Measurements from ENCODE around the gene UNC45A. TPM values are rescaled to one million over a fixed set of nuclear protein-coding genes. Genes with fewer than 3 reads are reported as not detected.

UNC45A gene
- total and polyA plus RNA-seq, 2 of the 13 experiments (the other 11 are each of a cell fraction or from before 2014, with no cell fraction given), result 33.8 to 39.7 TPM

GRCh38 chr15:90913398-90913944 is 21.6 kb upstream of the UNC45A start (continued):
- no peak for TF ChIP-seq ZNF207 (IDR thresholded peaks at IDR 0.05; ENCODE audit: borderline replicate concordance)
- TF ChIP-seq ZBTB2 (CRISPR knock-in tag; IDR thresholded peaks at IDR 0.05; ENCODE audit: low read depth), result no peak
- TF ChIP-seq KAT8 (CRISPR knock-in tag; IDR thresholded peaks at IDR 0.05), result no peak
- TF ChIP-seq GTF3A (CRISPR knock-in tag; conservative IDR thresholded peaks at IDR 0.05), result no peak
- no peak for TF ChIP-seq ZNF510 (CRISPR knock-in tag; IDR thresholded peaks at IDR 0.05; ENCODE audit: low read depth)

- Histone ChIP-seq H3K36me3 (replicated peaks in 1 of 2; ENCODE audit: control insufficient read depth in 1 of 2, insufficient read depth in 2 of 2, low read length in 2 of 2) (peaks cover 34 to 80% of the 10 kb centered on the region in 2 experiments; a peak in 4 of 5 replicates), H3K27ac (ENCODE audit: extremely low read length, insufficient read depth, low read length) (no peak overlapping the region)
- no TSS peak for BruUV-seq (replicated peaks)
Measured at GRCh38 chr15:90914305-90915080, 20.6 kb upstream of the UNC45A start.

More at GRCh38 chr15:90914305-90915080, 20.6 kb upstream of the UNC45A start:
- Histone ChIP-seq H3K4me2 (ENCODE audit: low read depth, low read length) (no peak overlapping the region), H3K4me3 (replicated peaks in 1 of 3; ENCODE audit: insufficient read depth in 1 of 3, low read depth in 2 of 3, low read length in 3 of 3) (no peak overlapping the region), H3K4me1 (ENCODE audit: insufficient read depth, low read length) (no peaks in the 10 kb centered on the region), H3K9me3 (ENCODE audit: low read length) (no peaks in the 10 kb centered on the region), H3K27me3 (ENCODE audit: control insufficient read depth in 1 of 2, insufficient read depth in 2 of 2, low read length in 2 of 2) (no peaks in the 10 kb centered on the region), H2AFZ (ENCODE audit: low read length) (no peak overlapping the region), H4K20me1 (ENCODE audit: insufficient read depth, low read length) (no peaks in the 10 kb centered on the region), H3K9ac (ENCODE audit: insufficient read depth, low read depth, low read length) (no peak overlapping the region), H3K79me2 (ENCODE audit: insufficient read depth, low read length) (no peaks in the 10 kb centered on the region)
- CTCF ChIA-PET (ENCODE audit: low intra/inter-chr PET ratio, low total read pairs), result no interaction called here
- ATAC-seq (no peak), FAIRE-seq (no peak), DNase-seq (ENCODE audit: low spot score) (no peak)
- TF ChIP-seq RFX5 (IDR thresholded peaks at IDR 0.05; ENCODE audit: low read depth, low read length), result no peak
- TF ChIP-seq ZNF34 (CRISPR knock-in tag; IDR thresholded peaks at IDR 0.05; ENCODE audit: borderline replicate concordance), result no peak
- no peak for TF ChIP-seq MXI1 (IDR thresholded peaks at IDR 0.05; ENCODE audit: borderline replicate concordance, low read depth, low read length)
- TF ChIP-seq, protein P1, sequence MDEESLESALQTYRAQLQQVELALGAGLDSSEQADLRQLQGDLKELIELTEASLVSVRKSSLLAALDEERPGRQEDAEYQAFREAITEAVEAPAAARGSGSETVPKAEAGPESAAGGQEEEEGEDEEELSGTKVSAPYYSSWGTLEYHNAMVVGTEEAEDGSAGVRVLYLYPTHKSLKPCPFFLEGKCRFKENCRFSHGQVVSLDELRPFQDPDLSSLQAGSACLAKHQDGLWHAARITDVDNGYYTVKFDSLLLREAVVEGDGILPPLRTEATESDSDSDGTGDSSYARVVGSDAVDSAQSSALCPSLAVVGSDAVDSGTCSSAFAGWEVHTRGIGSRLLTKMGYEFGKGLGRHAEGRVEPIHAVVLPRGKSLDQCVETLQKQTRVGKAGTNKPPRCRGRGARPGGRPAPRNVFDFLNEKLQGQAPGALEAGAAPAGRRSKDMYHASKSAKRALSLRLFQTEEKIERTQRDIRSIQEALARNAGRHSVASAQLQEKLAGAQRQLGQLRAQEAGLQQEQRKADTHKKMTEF (CRISPR knock-in tag; IDR thresholded peaks at IDR 0.05), result no peak
- no peak for TF ChIP-seq ZNF737 (CRISPR knock-in tag; IDR thresholded peaks at IDR 0.05; ENCODE audit: borderline replicate concordance)
- no peak for TF ChIP-seq IKZF5 (CRISPR knock-in tag; IDR thresholded peaks at IDR 0.05)
- TF ChIP-seq CBX1 (IDR thresholded peaks at IDR 0.05; ENCODE audit: low read depth), result no peak
- TF ChIP-seq ZNF510 (CRISPR knock-in tag; IDR thresholded peaks at IDR 0.05; ENCODE audit: low read depth), result no peak
- TF ChIP-seq KLF15 (CRISPR knock-in tag; IDR thresholded peaks at IDR 0.05; ENCODE audit: borderline replicate concordance), result no peak
- no peak for TF ChIP-seq GLI4 (CRISPR knock-in tag; IDR thresholded peaks at IDR 0.05; ENCODE audit: borderline replicate concordance)
- TF ChIP-seq SAFB2 (CRISPR knock-in tag; IDR thresholded peaks at IDR 0.05; ENCODE audit: borderline replicate concordance, low read depth), result no peak
- POLR2A ChIA-PET, result interaction anchor here (0.9 kb wide), 1 partner anchor 11 kb away, joined by 3 read pairs; no protein-coding TSS in a partner anchor
- WGBS (ENCODE audit: low lambda C conversion rate), result 97% methylated on average over 19 of the region's 22 CpGs
- intact Hi-C loops (cut with micrococcal nuclease; ENCODE audit: unreplicated experiment) (no loop called here), in situ Hi-C loops (cut with HindIII; ENCODE audit: extremely low pct_ligation_motif_present, low pct_unique_long_range_greater_than_20kb) (no loop called here)

All from HepG2 (cell line).